Coronary artery (tissue), 2 donors: ENCODE results near the gene PON3.

ENCODE experiments used
- DNase-seq: peaks from one replicate; pipeline ENCODE4 v3.0.0-alpha.2; 2017; ENCODE audit warnings: low spot score
- H3K27ac ChIP-seq, 2 donors: fragments of 200-600 bp; sonication (generic); one replicate each; pipeline ENCODE4 v1.5.1; 2016 to 2019
- H3K4me3 ChIP-seq: fragments of 200-600 bp; sonication (generic); 2 replicates; pipeline ENCODE4 v1.5.1; 2016; ENCODE audit warnings: mild to moderate bottlenecking, moderate library complexity
- CTCF ChIP-seq: fragments of 200-600 bp; sonication (generic); IDR thresholded peaks from one replicate; pipeline ENCODE4 v1.5.1; 2019; ENCODE audit warnings: antibody characterized with exemption

The PON3 gene

DNA sequence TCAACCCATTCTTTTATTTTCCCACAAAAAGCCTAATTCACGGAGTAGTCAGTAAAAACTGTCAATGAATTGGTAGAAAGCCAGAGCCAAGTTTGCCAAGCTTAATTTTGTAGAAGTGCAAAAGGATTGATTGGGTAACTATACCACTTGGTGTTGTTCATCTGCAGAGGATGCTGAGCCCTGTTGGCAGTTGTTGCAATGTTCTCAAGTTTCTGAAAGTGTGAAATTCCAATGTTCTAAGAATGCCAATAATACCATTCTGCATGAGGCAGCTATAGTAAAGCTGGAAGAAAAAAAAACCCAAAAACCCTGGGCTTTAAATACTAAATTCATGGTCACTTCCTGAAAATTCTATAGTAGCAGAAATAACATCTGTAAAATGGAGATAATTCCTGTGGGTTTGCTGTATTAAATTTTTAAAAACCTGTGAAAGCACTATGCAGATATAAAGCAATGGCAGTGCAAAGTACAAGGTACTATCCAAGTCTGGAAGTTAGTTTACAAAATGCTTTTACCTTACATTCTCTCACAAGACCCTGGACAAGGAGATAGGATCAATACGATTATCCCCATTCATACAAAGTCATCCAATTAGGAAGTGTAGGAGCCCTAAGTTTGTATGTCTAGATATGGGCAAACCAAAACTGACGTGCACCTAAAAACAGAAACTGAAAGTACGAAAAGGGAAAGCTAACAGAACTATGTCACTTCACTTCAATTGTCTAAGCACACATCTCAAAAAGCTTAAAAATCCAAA is 65.8 kb downstream of the PON3 start:
- DNase-seq, result no peak
- Histone ChIP-seq H3K4me3 (peak overlapping the region; percentile 56), H3K27ac (no peak overlapping the region)
- TF ChIP-seq CTCF, result no peak

DNA sequence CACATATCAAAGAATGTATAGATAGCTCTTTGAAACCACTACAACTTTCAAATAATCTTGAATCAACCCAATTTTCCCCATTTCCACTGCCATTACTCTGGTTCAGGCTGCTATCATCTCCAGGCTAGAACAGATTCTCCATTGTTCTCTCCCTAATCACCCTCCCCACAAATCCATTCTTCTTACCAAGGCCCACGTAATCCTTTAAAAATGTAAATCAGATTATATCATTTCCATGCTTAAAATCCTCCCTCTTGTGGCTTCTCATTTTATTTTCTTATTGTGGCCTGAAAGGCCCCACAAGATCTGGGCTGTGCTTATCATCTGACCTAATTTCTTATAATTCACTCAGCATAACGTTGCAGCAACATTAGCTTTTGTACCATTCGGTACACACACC is 68.8 kb downstream of the PON3 start:
- no peak overlapping the region for H3K27ac ChIP-seq
- H3K4me3 ChIP-seq, result no peak overlapping the region
- no peak for TF ChIP-seq CTCF
- no peak for DNase-seq

- no peak within 1 kb of the TSS for H3K4me3 ChIP-seq
- H3K27ac ChIP-seq, result no peak within 1 kb of the TSS
- no peak for TF ChIP-seq CTCF
- no peak for DNase-seq
These were observed 71.7 kb downstream of the PON3 start, which contains the start of gene PON1 for GRCh38 chr7:95324431-95324830. PON1 (minus strand) TSS chr7:95324532; CDS start chr7:95324475, 57 bp downstream.

- DNase-seq, result no peak
These were observed 72.6 kb downstream of the PON3 start for GRCh38 chr7:95323410-95324129.

DNA sequence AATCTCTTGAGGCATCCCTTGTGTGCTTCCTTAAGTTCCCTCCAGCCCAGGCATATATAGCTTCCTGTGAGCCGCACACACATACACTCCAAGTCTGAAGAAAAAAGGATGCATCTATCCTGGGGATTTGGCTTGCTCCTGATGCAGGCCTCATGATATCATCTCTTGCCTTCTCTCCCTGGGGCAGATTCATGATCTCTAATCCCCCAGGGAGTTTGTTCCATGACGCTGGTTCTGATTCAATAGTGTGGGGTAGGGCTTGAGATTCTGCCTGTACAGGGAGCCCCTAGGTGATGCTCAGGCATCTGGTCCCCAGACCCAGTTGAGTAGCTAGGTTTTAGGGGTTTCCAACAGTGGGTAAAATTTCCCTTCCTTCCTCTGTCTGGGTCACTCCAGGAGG is 73.3 kb downstream of the PON3 start:
- no peak for TF ChIP-seq CTCF
- no peak overlapping the region for H3K27ac ChIP-seq
- H3K4me3 ChIP-seq, result no peak overlapping the region
- no peak for DNase-seq

More at GRCh38 chr7:95323410-95324129, 72.6 kb downstream of the PON3 start:
- no peak overlapping the region for H3K4me3 ChIP-seq
- no peak overlapping the region for H3K27ac ChIP-seq
- no peak for TF ChIP-seq CTCF

- TF ChIP-seq CTCF, result no peak
- Histone ChIP-seq H3K27ac (no peak overlapping the region), H3K4me3 (no peak overlapping the region)
- DNase-seq, result no peak
These were observed 73.8 kb downstream of the PON3 start for GRCh38 chr7:95322396-95322795.

DNA sequence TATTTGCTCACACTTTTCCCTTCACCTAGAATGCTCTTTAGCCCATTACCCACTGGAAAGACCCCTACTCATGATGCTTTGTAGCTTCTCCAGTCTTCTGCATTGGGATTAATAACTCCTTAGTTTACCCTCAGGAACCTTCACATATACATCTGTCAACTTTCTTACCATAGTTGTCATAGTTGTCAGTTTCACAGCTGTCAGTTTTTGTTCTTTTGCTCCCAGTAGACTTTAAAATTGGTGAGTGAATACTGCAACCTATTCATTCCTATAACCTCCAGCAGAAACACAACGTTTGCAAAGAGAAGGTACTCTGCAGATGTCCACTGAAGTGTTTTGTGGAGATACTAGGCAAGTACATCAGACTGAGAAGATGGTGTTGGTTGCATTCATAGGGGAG is 74.5 kb downstream of the PON3 start:
- no peak for TF ChIP-seq CTCF

More for the DNA sequence above, 74.5 kb downstream of the PON3 start:
- H3K4me3 ChIP-seq, result no peak overlapping the region
- no peak overlapping the region for H3K27ac ChIP-seq
- no peak for DNase-seq
